Karpas-422 (cell line): Measurements from ENCODE around the gene CPLX3. TPM values are rescaled to one million over a fixed set of nuclear protein-coding genes. Genes with fewer than 3 reads are reported as not detected.

Experiments used
- DNase-seq: peaks from one replicate; pipeline ENCODE4 v3.0.0-alpha.2; 2015
- H2AFZ ChIP-seq: fragments of 200-600 bp; sonication (generic); 2 replicates; pipeline ENCODE4 v1.6.1; 2014; ENCODE audit warnings: antibody characterized with exemption, low read length, mixed read lengths
- H3K27ac ChIP-seq: fragments of 200-600 bp; sonication (generic); 2 replicates; pipeline ENCODE4 v1.5.1; 2014; ENCODE audit warnings: mild to moderate bottlenecking, low read length, moderate library complexity
- H3K27me3 ChIP-seq: fragments of 200-600 bp; sonication (generic); 2 replicates; pipeline ENCODE4 v1.6.1; 2014; ENCODE audit warnings: low read length, mixed read lengths
- H3K36me3 ChIP-seq: fragments of 200-600 bp; sonication (generic); 2 replicates; pipeline ENCODE4 v1.6.1; 2014; ENCODE audit warnings: low read length, mixed read lengths; ENCODE audit not compliant: insufficient read depth
- H3K4me1 ChIP-seq: fragments of 200-600 bp; sonication (generic); 2 replicates; pipeline ENCODE4 v1.6.1; 2014; ENCODE audit warnings: mild to moderate bottlenecking, low read length, mixed read lengths
- H3K4me2 ChIP-seq: fragments of 200-600 bp; sonication (generic); 2 replicates; pipeline ENCODE4 v1.6.1; 2014; ENCODE audit warnings: low read length, low read depth, mild to moderate bottlenecking; ENCODE audit not compliant: poor library complexity, severe bottlenecking
- H3K4me3 ChIP-seq: fragments of 200-600 bp; sonication (generic); 2 replicates; pipeline ENCODE4 v1.5.1; 2014; ENCODE audit warnings: mild to moderate bottlenecking, antibody characterized with exemption, low read length, mixed read lengths
- H3K79me2 ChIP-seq: fragments of 200-600 bp; sonication (generic); 2 replicates; pipeline ENCODE4 v1.6.1; 2014; ENCODE audit warnings: mild to moderate bottlenecking, low read length, mixed read lengths
- H3K9ac ChIP-seq: fragments of 200-600 bp; sonication (generic); 2 replicates; pipeline ENCODE4 v1.6.0; 2014; ENCODE audit warnings: low read length
- H3K9me2 ChIP-seq: fragments of 200-600 bp; sonication (generic), shearing (Covaris generic); replicated peaks from 2 replicates; pipeline ENCODE4 v1.6.0; 2014; ENCODE audit warnings: mild to moderate bottlenecking, low read length, moderate library complexity; ENCODE audit not compliant: insufficient read depth
- H3K9me3 ChIP-seq: fragments of 300-700, 200-600 bp; sonication (generic); 2 replicates; pipeline ENCODE4 v1.6.1; 2014; ENCODE audit warnings: low read length, mixed read lengths
- H4K20me1 ChIP-seq: fragments of 200-600 bp; sonication (generic); 2 replicates; pipeline ENCODE4 v1.6.1; 2014; ENCODE audit warnings: mild to moderate bottlenecking, antibody characterized with exemption, low read length, low read depth; ENCODE audit not compliant: insufficient read depth
- total RNA-seq: library from RNA; depleted of rRNA; stranded (reverse); fragments of >200 nt; shearing (Covaris generic); gene quantifications from 2 replicates; pipeline ENCODE4 v1.2.3, GENCODE V29; 2014; ENCODE audit warnings: low replicate concordance

The CPLX3 gene
- total RNA-seq, 1 experiment from 2014 or later = 5.2 TPM

DNA sequence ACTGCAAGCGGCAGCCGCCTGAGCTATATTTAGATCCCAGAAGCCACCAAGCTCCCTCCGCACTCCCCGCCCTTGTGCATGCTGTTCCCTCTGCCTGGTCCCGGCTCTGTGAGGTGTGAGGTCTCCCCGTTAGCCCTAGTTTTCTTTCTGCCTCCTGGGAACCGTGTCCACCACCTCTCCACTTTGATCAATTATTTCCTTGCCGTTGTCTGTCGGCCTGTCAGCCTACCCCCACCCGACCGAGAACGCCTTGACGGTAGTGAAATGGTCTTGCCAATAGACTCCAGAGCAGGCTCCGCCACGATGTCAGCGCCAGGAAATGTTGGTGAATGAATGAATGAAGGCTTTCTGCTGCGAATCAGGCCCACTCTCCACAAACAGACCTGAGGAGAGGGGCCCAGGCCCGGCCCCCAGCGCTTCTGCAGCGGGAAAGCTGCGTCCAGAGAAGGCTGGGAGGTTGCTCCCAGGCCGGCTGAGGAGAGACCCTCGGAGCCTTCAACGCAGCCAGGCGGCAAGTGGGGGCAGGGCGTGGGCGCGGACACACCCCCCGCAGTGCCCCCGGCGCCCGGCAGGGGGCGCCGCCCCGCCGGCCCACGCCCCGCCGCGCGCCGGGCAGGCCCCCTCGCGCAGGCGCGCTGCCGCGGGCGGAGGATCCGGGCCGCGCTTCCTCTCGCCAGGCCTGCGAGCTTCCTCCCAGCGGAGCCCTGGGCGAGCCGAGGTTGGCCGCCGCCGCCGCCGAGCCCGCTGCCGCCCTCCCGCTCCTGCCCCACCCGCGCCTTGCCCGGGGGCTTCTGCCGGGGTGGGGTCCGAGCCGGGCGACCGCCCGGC, 44.8 kb upstream of the CPLX3 start, which contains the start of gene CSK:
CSK (plus strand) TSS at position 650 of the 828 bp plus-strand sequence. CDS start 16,218 bp downstream, outside the sequence.
- no peaks in the 10 kb centered on the region; the same call in 1 of the 2 replicates for H3K36me3 ChIP-seq
- peak within 1 kb of the TSS; percentile 100 for H3K27ac ChIP-seq
- no peaks in the 10 kb centered on the region for H3K9me2 ChIP-seq
- H3K4me2 ChIP-seq = peak within 1 kb of the TSS; percentile 98
- peak within 1 kb of the TSS; percentile 94 for H3K4me3 ChIP-seq
- peak; percentile 93 for DNase-seq
- H3K27me3 ChIP-seq = no peaks in the 10 kb centered on the region
- no peaks in the 10 kb centered on the region for H4K20me1 ChIP-seq
- H3K9me3 ChIP-seq = no peaks in the 10 kb centered on the region
- H3K9ac ChIP-seq = peak within 1 kb of the TSS; percentile 99
- H2AFZ ChIP-seq = no peak within 1 kb of the TSS
- H3K4me1 ChIP-seq = peaks cover 91% of the 10 kb centered on the region
- H3K79me2 ChIP-seq = peaks cover 28% of the 10 kb centered on the region

DNA sequence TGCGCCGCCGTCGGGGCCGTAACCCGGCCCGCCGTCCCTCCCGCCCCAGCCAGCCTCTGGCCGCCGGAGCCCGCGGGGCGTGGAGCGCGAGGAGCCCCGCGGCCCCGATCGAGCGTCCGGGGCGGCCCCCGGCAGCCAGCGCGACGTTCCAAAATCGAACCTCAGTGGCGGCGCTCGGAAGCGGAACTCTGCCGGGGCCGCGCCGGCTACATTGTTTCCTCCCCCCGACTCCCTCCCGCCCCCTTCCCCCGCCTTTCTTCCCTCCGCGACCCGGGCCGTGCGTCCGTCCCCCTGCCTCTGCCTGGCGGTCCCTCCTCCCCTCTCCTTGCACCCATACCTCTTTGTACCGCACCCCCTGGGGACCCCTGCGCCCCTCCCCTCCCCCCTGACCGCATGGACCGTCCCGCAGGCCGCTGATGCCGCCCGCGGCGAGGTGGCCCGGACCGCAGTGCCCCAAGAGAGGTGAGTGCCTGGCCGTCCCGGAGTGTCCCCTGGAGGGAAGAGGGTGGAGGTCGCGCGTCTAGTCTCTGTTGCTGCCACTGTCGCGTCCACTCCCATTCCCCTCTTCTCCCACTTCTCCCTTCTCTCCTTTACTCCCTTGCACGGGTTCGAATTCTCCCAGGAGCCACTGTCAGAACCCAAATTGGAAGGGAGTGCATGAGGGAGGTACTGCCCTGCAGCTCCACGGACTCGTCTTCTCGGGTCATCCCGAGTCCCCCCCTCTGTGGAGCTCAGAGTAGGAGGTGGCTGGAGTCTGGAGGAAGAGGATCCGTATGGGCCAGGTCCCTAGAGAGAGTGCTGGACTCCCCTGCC, 44.0 kb upstream of the CPLX3 start:
- Histone ChIP-seq H3K36me3 (no peaks in the 10 kb centered on the region; the same call in 1 of the 2 replicates), H3K4me2 (peak overlapping the region; percentile 92), H3K9me2 (no peaks in the 10 kb centered on the region), H2AFZ (no peak overlapping the region), H3K4me3 (peak overlapping the region; percentile 94), H3K27me3 (no peaks in the 10 kb centered on the region), H3K4me1 (peaks cover 90% of the 10 kb centered on the region), H3K27ac (peak overlapping the region; percentile 100), H3K79me2 (peaks cover 28% of the 10 kb centered on the region), H4K20me1 (no peaks in the 10 kb centered on the region), H3K9me3 (no peaks in the 10 kb centered on the region), H3K9ac (peak overlapping the region; percentile 99)
- DNase-seq = peak; percentile 96

- peak overlapping the region; percentile 92 for H3K4me2 ChIP-seq
- peak overlapping the region; percentile 94 for H3K4me3 ChIP-seq
- H3K9ac ChIP-seq = peak overlapping the region; percentile 99
- peaks cover 28% of the 10 kb centered on the region for H3K79me2 ChIP-seq
- H3K27ac ChIP-seq = peak overlapping the region; percentile 100
- no peaks in the 10 kb centered on the region; the same call in 1 of the 2 replicates for H4K20me1 ChIP-seq
- H3K9me2 ChIP-seq = no peaks in the 10 kb centered on the region
- H2AFZ ChIP-seq = no peak overlapping the region
- H3K27me3 ChIP-seq = no peaks in the 10 kb centered on the region
- H3K9me3 ChIP-seq = no peaks in the 10 kb centered on the region
- peaks cover 2% of the 10 kb centered on the region; the same call in 1 of the 2 replicates for H3K36me3 ChIP-seq
- peaks cover 90% of the 10 kb centered on the region for H3K4me1 ChIP-seq
- peak; percentile 97 for DNase-seq
Measured at GRCh38 chr15:74783072-74783807, 43.2 kb upstream of the CPLX3 start.

DNA sequence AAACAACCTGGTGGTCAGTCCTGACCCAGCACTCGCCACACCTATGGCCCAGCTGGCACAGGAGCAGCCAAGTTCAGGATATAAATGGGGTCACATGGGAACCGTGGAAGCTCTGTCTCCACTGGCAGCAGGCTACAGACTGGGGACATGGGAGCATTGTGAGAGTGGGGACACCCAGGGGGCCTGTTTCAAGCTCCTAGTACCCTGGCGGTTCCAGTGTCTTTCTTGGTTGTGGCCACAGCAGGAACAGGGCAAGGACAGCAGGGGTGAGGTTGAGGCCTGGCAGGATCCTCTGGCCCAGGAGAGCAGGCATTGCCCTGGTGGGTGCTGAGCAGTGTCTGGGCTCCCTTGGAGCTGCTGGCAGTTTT, 42.6 kb upstream of the CPLX3 start:
- no peaks in the 10 kb centered on the region; the same call in 1 of the 2 replicates for H4K20me1 ChIP-seq
- no peaks in the 10 kb centered on the region for H3K9me2 ChIP-seq
- peak overlapping the region; percentile 92 for H3K4me2 ChIP-seq
- no peak for DNase-seq
- peaks cover 4% of the 10 kb centered on the region; the same call in 1 of the 2 replicates for H3K36me3 ChIP-seq
- H3K4me3 ChIP-seq = peak overlapping the region; percentile 94
- H3K27me3 ChIP-seq = no peaks in the 10 kb centered on the region
- H2AFZ ChIP-seq = no peak overlapping the region
- no peaks in the 10 kb centered on the region for H3K9me3 ChIP-seq
- H3K9ac ChIP-seq = peak overlapping the region; percentile 99
- H3K27ac ChIP-seq = peak overlapping the region; percentile 100
- H3K79me2 ChIP-seq = peaks cover 28% of the 10 kb centered on the region
- H3K4me1 ChIP-seq = peaks cover 89% of the 10 kb centered on the region

GRCh38 chr15:74784426-74785193, 41.8 kb upstream of the CPLX3 start:
- H3K36me3 ChIP-seq = peaks cover 5% of the 10 kb centered on the region; the same call in 1 of the 2 replicates
- peak overlapping the region; percentile 92 for H3K4me2 ChIP-seq
- H3K4me1 ChIP-seq = peaks cover 88% of the 10 kb centered on the region

GRCh38 chr15:74785194-74786032, 41.0 kb upstream of the CPLX3 start:
- H3K4me3 ChIP-seq = peak overlapping the region; percentile 94
- H4K20me1 ChIP-seq = no peaks in the 10 kb centered on the region; the same call in 1 of the 2 replicates
- no peaks in the 10 kb centered on the region for H3K9me3 ChIP-seq
- peaks cover 88% of the 10 kb centered on the region for H3K4me1 ChIP-seq
- H3K9ac ChIP-seq = peak overlapping the region; percentile 99
- peaks cover 7% of the 10 kb centered on the region; the same call in 1 of the 2 replicates for H3K36me3 ChIP-seq
- peak; percentile 92 for DNase-seq
- H2AFZ ChIP-seq = no peak overlapping the region
- peak overlapping the region; percentile 100 for H3K27ac ChIP-seq
- H3K27me3 ChIP-seq = no peaks in the 10 kb centered on the region
- H3K9me2 ChIP-seq = no peaks in the 10 kb centered on the region
- peaks cover 37% of the 10 kb centered on the region for H3K79me2 ChIP-seq
- H3K4me2 ChIP-seq = peak overlapping the region; percentile 92

More at GRCh38 chr15:74784426-74785193, 41.8 kb upstream of the CPLX3 start:
- Histone ChIP-seq H3K9me3 (no peaks in the 10 kb centered on the region), H3K9ac (peak overlapping the region; percentile 99), H2AFZ (no peak overlapping the region), H3K4me3 (peak overlapping the region; percentile 94), H3K27me3 (no peaks in the 10 kb centered on the region), H3K27ac (peak overlapping the region; percentile 100), H4K20me1 (no peaks in the 10 kb centered on the region; the same call in 1 of the 2 replicates), H3K9me2 (no peaks in the 10 kb centered on the region), H3K79me2 (peaks cover 29% of the 10 kb centered on the region)
- peak; percentile 84 for DNase-seq
